ENCODE results near the gene PLXNA1. TPM values are rescaled to one million over a fixed set of nuclear protein-coding genes. Genes with fewer than 3 reads are reported as not detected.

Gene PLXNA1
- total RNA-seq, 1 experiment from 2014 or later, result 80.6 TPM

DNA sequence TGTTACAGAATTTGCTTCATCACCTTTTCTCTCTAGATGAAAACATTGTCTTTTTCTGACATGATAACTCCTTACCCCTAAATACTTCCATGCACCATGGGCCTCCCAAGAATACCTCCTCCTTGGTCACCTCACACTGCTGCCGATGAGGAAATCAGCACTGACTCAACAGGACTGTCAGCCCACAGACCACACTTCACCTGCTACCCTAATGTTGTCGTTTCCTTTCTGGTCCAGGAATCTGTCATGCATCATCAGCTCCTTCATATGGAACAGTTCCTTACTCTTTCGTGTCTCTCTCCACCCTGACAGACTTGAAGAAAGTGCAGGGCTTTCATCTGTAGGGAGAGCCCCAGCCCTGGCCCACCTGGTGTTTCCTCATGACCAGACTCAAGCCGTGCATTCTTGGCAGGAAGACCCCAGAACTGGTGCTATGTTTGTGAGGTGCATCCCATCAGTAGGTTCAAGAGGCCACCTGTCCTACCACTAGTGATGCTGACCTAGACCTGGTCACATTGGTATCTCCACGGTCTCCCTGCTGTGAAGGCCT is 41.1 kb upstream of the PLXNA1 start:
- CTCF ChIA-PET, result no interaction called here
- in situ Hi-C loops (cut with HindIII; ENCODE audit: low pct_unique_long_range_greater_than_20kb, low sequenced_read_pairs), result no loop called here
- H3K27ac ChIP-seq (ENCODE audit: low read length), result no peak overlapping the region
- TF ChIP-seq, protein P1, sequence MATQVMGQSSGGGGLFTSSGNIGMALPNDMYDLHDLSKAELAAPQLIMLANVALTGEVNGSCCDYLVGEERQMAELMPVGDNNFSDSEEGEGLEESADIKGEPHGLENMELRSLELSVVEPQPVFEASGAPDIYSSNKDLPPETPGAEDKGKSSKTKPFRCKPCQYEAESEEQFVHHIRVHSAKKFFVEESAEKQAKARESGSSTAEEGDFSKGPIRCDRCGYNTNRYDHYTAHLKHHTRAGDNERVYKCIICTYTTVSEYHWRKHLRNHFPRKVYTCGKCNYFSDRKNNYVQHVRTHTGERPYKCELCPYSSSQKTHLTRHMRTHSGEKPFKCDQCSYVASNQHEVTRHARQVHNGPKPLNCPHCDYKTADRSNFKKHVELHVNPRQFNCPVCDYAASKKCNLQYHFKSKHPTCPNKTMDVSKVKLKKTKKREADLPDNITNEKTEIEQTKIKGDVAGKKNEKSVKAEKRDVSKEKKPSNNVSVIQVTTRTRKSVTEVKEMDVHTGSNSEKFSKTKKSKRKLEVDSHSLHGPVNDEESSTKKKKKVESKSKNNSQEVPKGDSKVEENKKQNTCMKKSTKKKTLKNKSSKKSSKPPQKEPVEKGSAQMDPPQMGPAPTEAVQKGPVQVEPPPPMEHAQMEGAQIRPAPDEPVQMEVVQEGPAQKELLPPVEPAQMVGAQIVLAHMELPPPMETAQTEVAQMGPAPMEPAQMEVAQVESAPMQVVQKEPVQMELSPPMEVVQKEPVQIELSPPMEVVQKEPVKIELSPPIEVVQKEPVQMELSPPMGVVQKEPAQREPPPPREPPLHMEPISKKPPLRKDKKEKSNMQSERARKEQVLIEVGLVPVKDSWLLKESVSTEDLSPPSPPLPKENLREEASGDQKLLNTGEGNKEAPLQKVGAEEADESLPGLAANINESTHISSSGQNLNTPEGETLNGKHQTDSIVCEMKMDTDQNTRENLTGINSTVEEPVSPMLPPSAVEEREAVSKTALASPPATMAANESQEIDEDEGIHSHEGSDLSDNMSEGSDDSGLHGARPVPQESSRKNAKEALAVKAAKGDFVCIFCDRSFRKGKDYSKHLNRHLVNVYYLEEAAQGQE (IDR thresholded peaks at IDR 0.05; ENCODE audit: insufficient read depth in 1 of 2, low read depth in 2 of 2, low read length in 1 of 2), result no peak
- intact Hi-C loops (cut with micrococcal nuclease; ENCODE audit: unreplicated experiment), result no loop called here
- POLR2A ChIA-PET, result no interaction called here
- ATAC-seq (no peak), DNase-seq (ENCODE audit: low read depth, low spot score) (no peak)
- BruUV-seq (replicated peaks), result no TSS peak
- no peaks in the 10 kb centered on the region for H3K36me3 ChIP-seq (ENCODE audit: control insufficient read depth, insufficient read depth, low read length)
- no peaks in the 10 kb centered on the region for H3K9me3 ChIP-seq (ENCODE audit: control insufficient read depth, insufficient read depth, low read depth, low read length)
- no peaks in the 10 kb centered on the region for H3K27me3 ChIP-seq (ENCODE audit: control insufficient read depth, insufficient read depth, low read length)
- peaks cover 13% of the 10 kb centered on the region for H3K4me1 ChIP-seq (ENCODE audit: control insufficient read depth, insufficient read depth, low read length)
- H3K4me3 ChIP-seq (ENCODE audit: low read depth in 2 of 2, low read length in 2 of 2), result no peak overlapping the region

DNA sequence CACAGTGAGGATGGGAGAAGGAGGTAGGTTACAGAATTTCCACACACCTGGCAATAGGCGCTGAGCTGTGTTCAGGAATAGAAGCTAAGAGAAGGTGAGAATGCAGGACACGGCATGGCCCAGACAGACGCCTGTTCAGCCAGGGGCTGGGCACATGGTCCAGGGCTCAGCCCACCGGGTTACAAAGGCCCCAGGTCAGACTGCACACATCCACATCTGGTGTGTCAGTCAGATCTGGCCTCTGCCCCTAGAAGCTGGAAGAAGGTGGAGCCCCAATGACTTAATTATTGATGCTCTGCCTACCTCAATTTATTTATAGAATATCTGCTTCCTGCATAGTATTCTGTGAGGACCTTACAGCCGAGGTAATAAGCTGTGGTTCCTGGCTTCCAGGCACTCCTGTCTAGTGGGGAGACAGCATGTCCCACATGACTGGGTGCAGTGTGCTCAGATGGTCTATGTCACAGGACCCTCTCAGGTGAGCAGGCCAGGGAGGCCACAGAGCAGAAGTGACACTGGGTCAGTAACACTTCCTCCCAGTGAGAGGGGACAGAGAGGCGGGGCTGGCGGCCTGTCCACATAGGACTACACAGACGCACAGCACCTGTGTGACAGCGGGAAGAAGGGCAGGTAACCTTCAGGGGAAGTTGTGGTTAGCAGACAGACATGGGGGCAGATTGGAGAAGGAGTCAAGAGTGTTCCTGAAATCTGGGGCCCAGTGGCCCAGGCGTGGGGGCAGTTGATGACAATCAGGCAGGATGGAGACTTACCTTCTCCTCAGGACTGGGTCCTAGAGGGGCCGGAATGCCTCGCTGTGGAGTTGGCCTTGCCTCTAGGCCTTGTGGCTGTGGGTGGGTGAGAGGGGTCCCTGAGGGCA is 38.6 kb upstream of the PLXNA1 start:
- no peak overlapping the region for H3K4me3 ChIP-seq (ENCODE audit: low read depth in 2 of 2, low read length in 2 of 2)
- no peaks in the 10 kb centered on the region for H3K4me1 ChIP-seq (ENCODE audit: control insufficient read depth, insufficient read depth, low read length)
- ATAC-seq (no peak), DNase-seq (ENCODE audit: low read depth, low spot score) (no peak)
- no peak overlapping the region for H3K27ac ChIP-seq (ENCODE audit: low read length)
- in situ Hi-C loops (cut with HindIII; ENCODE audit: low pct_unique_long_range_greater_than_20kb, low sequenced_read_pairs), result no loop called here
- TF ChIP-seq, protein P2, sequence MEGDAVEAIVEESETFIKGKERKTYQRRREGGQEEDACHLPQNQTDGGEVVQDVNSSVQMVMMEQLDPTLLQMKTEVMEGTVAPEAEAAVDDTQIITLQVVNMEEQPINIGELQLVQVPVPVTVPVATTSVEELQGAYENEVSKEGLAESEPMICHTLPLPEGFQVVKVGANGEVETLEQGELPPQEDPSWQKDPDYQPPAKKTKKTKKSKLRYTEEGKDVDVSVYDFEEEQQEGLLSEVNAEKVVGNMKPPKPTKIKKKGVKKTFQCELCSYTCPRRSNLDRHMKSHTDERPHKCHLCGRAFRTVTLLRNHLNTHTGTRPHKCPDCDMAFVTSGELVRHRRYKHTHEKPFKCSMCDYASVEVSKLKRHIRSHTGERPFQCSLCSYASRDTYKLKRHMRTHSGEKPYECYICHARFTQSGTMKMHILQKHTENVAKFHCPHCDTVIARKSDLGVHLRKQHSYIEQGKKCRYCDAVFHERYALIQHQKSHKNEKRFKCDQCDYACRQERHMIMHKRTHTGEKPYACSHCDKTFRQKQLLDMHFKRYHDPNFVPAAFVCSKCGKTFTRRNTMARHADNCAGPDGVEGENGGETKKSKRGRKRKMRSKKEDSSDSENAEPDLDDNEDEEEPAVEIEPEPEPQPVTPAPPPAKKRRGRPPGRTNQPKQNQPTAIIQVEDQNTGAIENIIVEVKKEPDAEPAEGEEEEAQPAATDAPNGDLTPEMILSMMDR (IDR thresholded peaks at IDR 0.05), result no peak
- TF ChIP-seq, protein P1 (IDR thresholded peaks at IDR 0.05; ENCODE audit: insufficient read depth in 1 of 2, low read depth in 2 of 2, low read length in 1 of 2), result no peak
- TF ChIP-seq TCF7L2 (IDR thresholded peaks at IDR 0.05; ENCODE audit: low read depth, low read length) (no peak), POLR2AphosphoS5 (IDR thresholded peaks at IDR 0.05; ENCODE audit: low read depth, low read length) (no peak), SIN3A (IDR thresholded peaks at IDR 0.05; ENCODE audit: borderline replicate concordance, insufficient read depth, low read depth, low read length) (no peak)
- intact Hi-C loops (cut with micrococcal nuclease; ENCODE audit: unreplicated experiment), result no loop called here
- POLR2A ChIA-PET, result interaction anchor here (0.5 kb wide), 1 partner anchor 594 kb away, joined by 3 read pairs; no protein-coding TSS in a partner anchor
- CTCF ChIA-PET, result no interaction called here
- H3K27me3 ChIP-seq (ENCODE audit: control insufficient read depth, insufficient read depth, low read length), result no peaks in the 10 kb centered on the region
- no TSS peak for BruUV-seq (replicated peaks)
- no peaks in the 10 kb centered on the region for H3K9me3 ChIP-seq (ENCODE audit: control insufficient read depth, insufficient read depth, low read depth, low read length)
- H3K36me3 ChIP-seq (ENCODE audit: control insufficient read depth, insufficient read depth, low read length), result no peaks in the 10 kb centered on the region

Measured in Panc1 (cell line).